Keratinocyte (primary cell): ENCODE results near the gene ARHGAP5. TPM values are rescaled to one million over a fixed set of nuclear protein-coding genes. Genes with fewer than 3 reads are reported as not detected.

Experiments
- DNase-seq: peaks from one replicate; pipeline ENCODE4 v3.0.0-alpha.2; 2011; ENCODE audit warnings: low read depth, missing footprints, low spot score
- FAIRE-seq: peaks from 2 replicates; lab custom pipeline; 2011; peaks lifted over from hg19 to GRCh38; lab: Jason Lieb, UNC
- H2AFZ ChIP-seq: 2 replicates; pipeline ENCODE4 v1.6.0; 2012; ENCODE audit warnings: low read length, control low read depth, inconsistent platforms; ENCODE audit not compliant: control insufficient read depth
- H3K27ac ChIP-seq: 2 replicates; pipeline ENCODE4 v1.5.1; 2011; ENCODE audit warnings: low read length; ENCODE audit not compliant: control insufficient read depth, insufficient read depth
- H3K27me3 ChIP-seq: 3 replicates; pipeline ENCODE4 v1.6.0; 2011; ENCODE audit warnings: low read length; ENCODE audit not compliant: control insufficient read depth, insufficient read depth; ENCODE audit errors: extremely low read depth
- H3K36me3 ChIP-seq, 2 experiments: 2 replicates in 1 of 2; 3 replicates in 1 of 2; pipeline ENCODE4 v1.5.1; 2011; ENCODE audit warnings: low read length in 2 of 2, mild to moderate bottlenecking in 1 of 2; ENCODE audit not compliant: control insufficient read depth in 2 of 2, insufficient read depth in 2 of 2; ENCODE audit errors: extremely low read depth in 1 of 2
- H3K4me1 ChIP-seq: 3 replicates; pipeline ENCODE4 v1.5.1; 2011; ENCODE audit warnings: low read length; ENCODE audit not compliant: control insufficient read depth, insufficient read depth; ENCODE audit errors: extremely low read depth
- H3K4me2 ChIP-seq: 3 replicates; pipeline ENCODE4 v1.6.0; 2011; ENCODE audit warnings: low read depth, low read length; ENCODE audit not compliant: control insufficient read depth, insufficient read depth; ENCODE audit errors: extremely low read depth
- H3K4me3 ChIP-seq, 3 experiments: fragments of 200-600 bp in 1 of 3; sonication (generic) in 1 of 3; 2 replicates in 2 of 3; 3 replicates in 1 of 3; pipeline ENCODE4 v1.5.1; 2011 to 2016; ENCODE audit warnings: low read length in 3 of 3, mild to moderate bottlenecking in 3 of 3, control low read depth in 2 of 3, inconsistent platforms in 1 of 3, low read depth in 1 of 3, mixed read lengths in 1 of 3, mixed run types in 1 of 3, moderate library complexity in 1 of 3; ENCODE audit not compliant: control insufficient read depth in 2 of 3, insufficient read depth in 2 of 3; ENCODE audit errors: extremely low read depth in 1 of 3
- H3K79me2 ChIP-seq: 2 replicates; pipeline ENCODE4 v1.6.0; 2012; ENCODE audit warnings: low read length; ENCODE audit not compliant: control insufficient read depth, insufficient read depth
- H3K9ac ChIP-seq: 3 replicates; pipeline ENCODE4 v1.6.0; 2011; ENCODE audit warnings: low read length; ENCODE audit not compliant: control insufficient read depth, insufficient read depth; ENCODE audit errors: extremely low read depth
- H3K9me1 ChIP-seq: 3 replicates; pipeline ENCODE4 v1.6.0; 2011; ENCODE audit warnings: low read length; ENCODE audit not compliant: control insufficient read depth, insufficient read depth; ENCODE audit errors: extremely low read depth
- H3K9me3 ChIP-seq: 2 replicates; pipeline ENCODE4 v1.5.1; 2012; ENCODE audit warnings: low read depth, low read length; ENCODE audit not compliant: control insufficient read depth
- H4K20me1 ChIP-seq: 3 replicates; pipeline ENCODE4 v1.6.0; 2011; ENCODE audit warnings: low read length; ENCODE audit not compliant: control insufficient read depth, insufficient read depth; ENCODE audit errors: extremely low read depth
- CTCF ChIP-seq, 3 experiments: IDR thresholded peaks in 1 of 3; conservative IDR thresholded peaks in 1 of 3; optimal IDR thresholded peaks in 1 of 3; 2 replicates in 2 of 3; 3 replicates in 1 of 3; pipeline versions ENCODE3 to v1.5.1; 2011; ENCODE audit warnings: low read length in 3 of 3, mild to moderate bottlenecking in 3 of 3, moderate library complexity in 2 of 3, control low read depth in 1 of 3, inconsistent platforms in 1 of 3; ENCODE audit not compliant: insufficient read depth in 2 of 3; ENCODE audit errors: extremely low read depth in 1 of 3
- EZH2 ChIP-seq: IDR thresholded peaks from one replicate; pipeline ENCODE4 v1.6.1; 2012; ENCODE audit warnings: inconsistent platforms, mild to moderate bottlenecking, low read length, moderate library complexity
- dilution Hi-C: fragments of 300-500 bp; cut with MboI; formaldehyde crosslinking; loops from one replicate; pipeline ENCODE4 v1.7.0; 2020; ENCODE audit warnings: low sequenced_read_pairs; ENCODE audit not compliant: extremely low pct_ligation_motif_present
- polyA plus RNA-seq, 5 experiments: library from polyadenylated mRNA; depleted of rRNA in 3 of 5; stranded (reverse) in 3 of 5; stranded (forward) in 1 of 5; unstranded in 1 of 5; fragments of >200 nt; gene quantifications; 1 replicate in 1 of 5; 2 replicates in 3 of 5; 3 replicates in 1 of 5; pipeline versions ENCODE4 v1.2.1 to v1.2.3, GENCODE V29; 2011 to 2012; ENCODE audit warnings: missing spikeins in 2 of 5, low read depth in 1 of 5, low replicate concordance in 1 of 5

ARHGAP5 gene
- polyA plus RNA-seq, 1 donor (not counting 4 experiments of a cell fraction or from before 2014, with no cell fraction given) = 43.1 TPM

GRCh38 chr14:32072676-32073075 is 4.4 kb upstream of the ARHGAP5 start:
- peaks cover 14% of the 10 kb centered on the region for H3K79me2 ChIP-seq
- DNase-seq (no peak), FAIRE-seq (no peak)
- no peak overlapping the region for H3K4me3 ChIP-seq
- H3K36me3 ChIP-seq = no peaks in the 10 kb centered on the region
- no peak overlapping the region for H3K9ac ChIP-seq
- no peaks in the 10 kb centered on the region for H3K9me3 ChIP-seq
- no peaks in the 10 kb centered on the region for H4K20me1 ChIP-seq
- H3K9me1 ChIP-seq = no peaks in the 10 kb centered on the region
- dilution Hi-C loops = no loop called here
- no peak overlapping the region for H3K27ac ChIP-seq
- TF ChIP-seq CTCF (optimal IDR thresholded peaks at IDR 0.05 in 1 of 3, IDR thresholded peaks at IDR 0.05 in 1 of 3, conservative IDR thresholded peaks at IDR 0.05 in 1 of 3; ENCODE audit: extremely low read depth in 1 of 3, insufficient read depth in 2 of 3, low read length in 3 of 3) (no peak), EZH2 (no peak)
- H3K4me1 ChIP-seq = peaks cover 9% of the 10 kb centered on the region
- H3K4me2 ChIP-seq = no peak overlapping the region
- H3K27me3 ChIP-seq = no peaks in the 10 kb centered on the region
- no peak overlapping the region for H2AFZ ChIP-seq

GRCh38 chr14:32073537-32074189 is 3.4 kb upstream of the ARHGAP5 start:
- no peak overlapping the region for H3K27ac ChIP-seq
- H3K36me3 ChIP-seq = no peaks in the 10 kb centered on the region
- H3K79me2 ChIP-seq = peaks cover 23% of the 10 kb centered on the region
- H3K27me3 ChIP-seq = no peaks in the 10 kb centered on the region
- H3K9ac ChIP-seq = no peak overlapping the region
- no peak overlapping the region for H2AFZ ChIP-seq
- TF ChIP-seq CTCF (optimal IDR thresholded peaks at IDR 0.05 in 1 of 3, IDR thresholded peaks at IDR 0.05 in 1 of 3, conservative IDR thresholded peaks at IDR 0.05 in 1 of 3; ENCODE audit: extremely low read depth in 1 of 3, insufficient read depth in 2 of 3, low read length in 3 of 3) = peak in 2 of 3 experiments; percentile 56 to 60
- TF ChIP-seq EZH2 = no peak
- no peaks in the 10 kb centered on the region for H3K9me1 ChIP-seq
- dilution Hi-C loops = no loop called here
- peaks cover 9% of the 10 kb centered on the region for H3K4me1 ChIP-seq
- H3K4me2 ChIP-seq = no peak overlapping the region
- no peaks in the 10 kb centered on the region for H4K20me1 ChIP-seq
- no peaks in the 10 kb centered on the region for H3K9me3 ChIP-seq
- no peak overlapping the region for H3K4me3 ChIP-seq
- FAIRE-seq (peak; percentile 81), DNase-seq (no peak)
